ENCODE data around the gene DDX50. TPM values are rescaled to one million over a fixed set of nuclear protein-coding genes. Genes with fewer than 3 reads are reported as not detected.
A peak's percentile ranks its signal among the peaks of the same experiment; 100 is the strongest.

The DDX50 gene
- total RNA-seq (10 to 100 TPM; 19.7 to 24.7 (median 22.7) TPM), polyA plus RNA-seq (10 to 100 TPM; 18.6 to 27.5 (median 20.2) TPM)
- long read RNA-seq, donor 1, transcript DDX50-201 (15 exons, 2,538 nt): major isoform, 25 of 32 reads
- long read RNA-seq, donor 1, partial matches to known transcripts: 4 of 32 reads
- long read RNA-seq, donor 1, other reads (novel, unspliced or antisense): 3 of 32 reads
- long read RNA-seq, donor 2, transcript DDX50-201 (15 exons, 2,538 nt): major isoform, 43 of 60 reads
- long read RNA-seq, donor 2, partial matches to known transcripts: 1 of 60 reads
- long read RNA-seq, donor 2, other reads (novel, unspliced or antisense): 16 of 60 reads

- Histone ChIP-seq H3K9me3 (no peaks in the 10 kb centered on the region), H3K4me3 (peak within 1 kb of the TSS; percentile 98), H3K27me3 (ENCODE audit: insufficient read depth in 3 of 3, low read length in 2 of 3) (no peaks in the 10 kb centered on the region), H3K4me1 (peaks cover 19% of the 10 kb centered on the region), H3K27ac (peak within 1 kb of the TSS; percentile 97), H3K36me3 (ENCODE audit: insufficient read depth in 1 of 2, low read depth in 1 of 2) (peaks cover 0 to 2% of the 10 kb centered on the region in 2 donors)
- peak; percentile 33 for TF ChIP-seq CTCF (IDR thresholded peaks at IDR 0.05)
- intact Hi-C loops (cut with DNase I): no loop called here
- DNase-seq: peak; percentile 96 to 98
- peak; percentile 95 to 98 (median 97) for ATAC-seq
- 1% methylated on average over 41 to 47 of the region's 47 CpGs for WGBS, 3 donors
These were observed at the start of gene DDX50 for GRCh38 chr10:68901105-68901927. TSS of gene DDX50 (plus strand) at chr10:68901315. CDS start at chr10:68901385, 70 bp downstream.

- Histone ChIP-seq H3K4me1 (no peaks in the 10 kb centered on the region), H3K9me3 (peaks cover 1% of the 10 kb centered on the region), H3K4me3 (no peak overlapping the region), H3K27me3 (ENCODE audit: insufficient read depth in 3 of 3, low read length in 2 of 3) (no peaks in the 10 kb centered on the region), H3K27ac (no peak overlapping the region), H3K36me3 (ENCODE audit: insufficient read depth in 1 of 2, low read depth in 1 of 2) (no peaks in the 10 kb centered on the region)
- no peak for TF ChIP-seq CTCF (IDR thresholded peaks at IDR 0.05)
- DNase-seq: no peak
- intact Hi-C loops (cut with DNase I): no loop called here
- WGBS, 3 donors: 63 to 71% (median 67%) methylated on average over 6 of the region's 6 CpGs
- no peak for ATAC-seq
These were observed 44.8 kb upstream of the DDX50 start for GRCh38 chr10:68856352-68856751.

GRCh38 chr10:68857005-68857404 is 44.1 kb upstream of the DDX50 start:
- TF ChIP-seq CTCF (IDR thresholded peaks at IDR 0.05): no peak
- Histone ChIP-seq H3K4me1 (no peaks in the 10 kb centered on the region), H3K4me3 (no peak overlapping the region), H3K9me3 (peaks cover 5% of the 10 kb centered on the region), H3K27me3 (ENCODE audit: insufficient read depth in 3 of 3, low read length in 2 of 3) (no peaks in the 10 kb centered on the region), H3K27ac (no peak overlapping the region), H3K36me3 (ENCODE audit: insufficient read depth in 1 of 2, low read depth in 1 of 2) (no peaks in the 10 kb centered on the region)
- DNase-seq: no peak
- intact Hi-C loops (cut with DNase I): no loop called here
- 71 to 82% (median 76%) methylated on average over 2 of the region's 2 CpGs for WGBS, 3 donors
- ATAC-seq: no peak

GRCh38 chr10:68861253-68861652 is 39.9 kb upstream of the DDX50 start:
- Histone ChIP-seq H3K36me3 (ENCODE audit: insufficient read depth in 1 of 2, low read depth in 1 of 2) (no peaks in the 10 kb centered on the region), H3K4me3 (no peak overlapping the region), H3K27ac (no peak overlapping the region), H3K27me3 (ENCODE audit: insufficient read depth in 3 of 3, low read length in 2 of 3) (no peaks in the 10 kb centered on the region), H3K9me3 (peaks cover 5% of the 10 kb centered on the region), H3K4me1 (no peaks in the 10 kb centered on the region)
- WGBS, 3 donors: 94 to 96% (median 96%) methylated on average over 5 of the region's 5 CpGs
- ATAC-seq (no peak), DNase-seq (no peak)
- no peak for TF ChIP-seq CTCF (IDR thresholded peaks at IDR 0.05)
- intact Hi-C loops (cut with DNase I): no loop called here

Data from psoas muscle (tissue), 8 donors.